Adrenal gland (tissue), 5 donors: ENCODE measurements around the gene SETD2.

Source experiments
- CTCF ChIP-seq, 6 experiments: fragments of 450-650 bp in 4 of 6; fragments of 200-600 bp in 2 of 6; sonication (generic) in 1 of 6; IDR thresholded peaks; 1 replicate in 5 of 6; 2 replicates in 1 of 6; pipeline versions ENCODE4 v1.5.1 to v1.8.0; 2016 to 2021; ENCODE audit warnings: antibody characterized with exemption in 6 of 6, mild to moderate bottlenecking in 2 of 6, moderate library complexity in 1 of 6
- POLR2A ChIP-seq, 2 donors: fragments of 450-650 bp; IDR thresholded peaks; one replicate each; pipeline ENCODE4 v1.6.1; 2017; ENCODE audit warnings: antibody characterized with exemption in 2 of 2, mild to moderate bottlenecking in 2 of 2, moderate library complexity in 1 of 2
- donor health status: DM: no; HTN: no; CAD: no.

GRCh38 chr3:47123857-47124256 lies 40.1 kb downstream of the SETD2 start:
- TF ChIP-seq CTCF (IDR thresholded peaks at IDR 0.05) (no peak), POLR2A (IDR thresholded peaks at IDR 0.05) (no peak)
